Right cardiac atrium (tissue), 5 donors: ENCODE data around the gene RTL9. TPM values are rescaled to one million over a fixed set of nuclear protein-coding genes. Genes with fewer than 3 reads are reported as not detected.

Experiments
- ATAC-seq, 2 donors: fragments of 200-7000 bp; cut with Tn5 transposase; one replicate each; pipeline versions ENCODE4 v1.8.0 to v1.9.1; 2020; ENCODE audit warnings: moderate library complexity in 2 of 2, mild to moderate bottlenecking in 1 of 2
- DNase-seq, 3 donors: peaks; one replicate each; pipeline ENCODE4 v3.0.0-alpha.2; 2020
- H3K27ac ChIP-seq: one replicate; pipeline ENCODE4 v1.5.1; 2013; ENCODE audit warnings: mild to moderate bottlenecking, low read length, control low read depth, moderate library complexity
- H3K27me3 ChIP-seq: one replicate; pipeline ENCODE4 v1.6.1; 2013; ENCODE audit not compliant: control insufficient read depth, insufficient read depth
- H3K4me1 ChIP-seq: one replicate; pipeline ENCODE4 v1.6.1; 2013; ENCODE audit warnings: low read length; ENCODE audit not compliant: control insufficient read depth, insufficient read depth
- H3K4me3 ChIP-seq: one replicate; pipeline ENCODE4 v1.5.1; 2013; ENCODE audit warnings: low read length, control low read depth
- H3K9me3 ChIP-seq: one replicate; pipeline ENCODE4 v1.6.1; 2013; ENCODE audit warnings: low read length; ENCODE audit not compliant: control insufficient read depth
- WGBS: extraction: QIAGEN DNeasy Blood & Tissue Kit; methylation state at CpG from one replicate; pipeline ENCODE4 v1.1.7; 2013; 5-methylcytosine and 5-hydroxymethylcytosine counted together
- intact Hi-C, 4 donors: fragments of 100-400 bp; cut with DNase I; formaldehyde crosslinking; loops; one replicate each; pipeline versions ENCODE4 v1.11.0 to v1.14.0; 2022 to 2023
- polyA plus RNA-seq: library from polyadenylated mRNA; stranded (reverse); fragments of 200-250 nt; gene quantifications from one replicate; pipeline ENCODE4 v1.2.3, GENCODE V29; 2013
- total RNA-seq, 4 donors: library from RNA; stranded (reverse); fragmentation: NEBNext Ultra II Directional; extraction: Animal tissue kit (Norgen Biotek cat#: 25700); gene quantifications; one replicate each; pipeline ENCODE4 v1.2.1, GENCODE V29; 2021
- donor health status: healthy with polysubstance abuse.
- donor health status: DM: no; HTN: yes; CAD: no.
- donor health status: DM: no; HTN: no; CAD: no.
- donor health status: DM: no; HTN: yes; CAD: no; lungs with severe emphysema.
- donor health status: DM: yes; HTN: yes; CAD: no.

The RTL9 gene
- total and polyA plus RNA-seq, 5 donors = 0.20 to 0.64 (median 0.37) TPM

DNA sequence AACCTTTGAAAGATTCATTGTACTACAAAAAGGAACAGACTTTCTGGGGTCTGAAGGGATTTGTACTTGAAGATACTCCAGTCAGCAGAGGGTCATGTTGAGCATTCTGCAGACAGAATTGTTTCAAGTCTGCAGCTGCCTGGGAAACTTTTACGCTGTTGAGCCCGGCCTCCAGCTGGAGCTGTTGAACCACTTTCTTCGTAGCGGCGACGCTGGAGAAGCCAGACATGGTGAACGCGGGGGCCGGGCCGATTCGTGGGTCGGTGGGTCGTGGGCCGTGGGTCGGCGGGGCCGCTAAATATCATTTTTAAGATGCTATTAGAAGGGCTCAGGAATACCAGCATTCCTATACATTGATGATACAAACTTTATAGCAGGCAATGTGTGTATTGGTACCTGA is 12.0 kb upstream of the RTL9 start:
- WGBS = 43% methylated on average over 17 of the region's 17 CpGs
- peak in 2 of 3 donors; percentile 22 to 59 for DNase-seq

DNA sequence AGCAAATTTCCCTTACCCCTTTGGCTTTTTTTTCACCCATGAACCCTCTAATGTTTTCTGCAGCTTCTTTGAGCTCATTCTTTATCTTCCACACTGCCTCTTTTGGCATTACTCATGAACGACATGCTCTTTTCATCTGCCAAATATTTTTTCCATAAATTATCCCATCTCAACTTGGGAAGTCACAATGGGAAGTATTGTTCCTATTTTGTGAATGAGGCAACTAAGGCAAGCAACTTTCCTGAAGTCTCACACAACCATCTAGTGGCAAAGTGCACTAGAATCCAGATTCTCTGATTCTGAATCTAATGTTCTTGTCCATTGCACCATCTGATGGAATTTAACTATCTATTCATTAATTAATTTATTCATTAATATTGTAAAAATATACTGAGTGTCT is 625 bp downstream of the RTL9 start:
- Histone ChIP-seq H3K4me1 (no peaks in the 10 kb centered on the region), H3K27ac (no peak overlapping the region), H3K27me3 (no peaks in the 10 kb centered on the region), H3K9me3 (no peaks in the 10 kb centered on the region), H3K4me3 (no peak overlapping the region)
- WGBS = 26% methylated on average over 1 of the region's 1 CpG
- ATAC-seq (no peak), DNase-seq (no peak)
- intact Hi-C loops = no loop called here

More for the DNA sequence above, 12.0 kb upstream of the RTL9 start:
- no peak for ATAC-seq
- Histone ChIP-seq H3K4me3 (no peak overlapping the region), H3K27ac (no peak overlapping the region), H3K4me1 (no peaks in the 10 kb centered on the region), H3K27me3 (no peaks in the 10 kb centered on the region), H3K9me3 (no peaks in the 10 kb centered on the region)
- intact Hi-C loops = no loop called here

DNA sequence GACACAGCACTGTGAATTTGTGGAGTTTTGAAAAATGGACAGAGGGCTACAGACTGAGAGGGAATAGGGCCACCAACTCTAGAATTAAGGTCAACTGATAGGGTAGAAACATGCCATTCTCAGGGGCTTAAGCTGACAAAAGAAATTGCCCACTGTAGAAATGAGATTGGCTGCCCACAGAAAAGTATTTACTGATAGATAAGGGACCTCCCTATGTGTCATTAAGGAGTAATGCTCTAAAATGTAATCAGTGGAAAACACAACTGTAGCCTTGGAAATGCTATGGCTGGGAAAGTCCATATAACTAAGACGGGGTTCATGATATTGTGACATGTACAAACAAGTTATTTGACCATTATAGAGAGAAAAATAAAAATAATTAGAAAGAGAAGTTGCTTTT is 4.6 kb downstream of the RTL9 start:
- 86% methylated on average over 1 of the region's 1 CpG for WGBS
- no peaks in the 10 kb centered on the region for H3K4me1 ChIP-seq
- no peaks in the 10 kb centered on the region for H3K27me3 ChIP-seq
- no peaks in the 10 kb centered on the region for H3K9me3 ChIP-seq
- no peak overlapping the region for H3K4me3 ChIP-seq
- ATAC-seq (no peak), DNase-seq (no peak)
- intact Hi-C loops = no loop called here
- H3K27ac ChIP-seq = no peak overlapping the region

DNA sequence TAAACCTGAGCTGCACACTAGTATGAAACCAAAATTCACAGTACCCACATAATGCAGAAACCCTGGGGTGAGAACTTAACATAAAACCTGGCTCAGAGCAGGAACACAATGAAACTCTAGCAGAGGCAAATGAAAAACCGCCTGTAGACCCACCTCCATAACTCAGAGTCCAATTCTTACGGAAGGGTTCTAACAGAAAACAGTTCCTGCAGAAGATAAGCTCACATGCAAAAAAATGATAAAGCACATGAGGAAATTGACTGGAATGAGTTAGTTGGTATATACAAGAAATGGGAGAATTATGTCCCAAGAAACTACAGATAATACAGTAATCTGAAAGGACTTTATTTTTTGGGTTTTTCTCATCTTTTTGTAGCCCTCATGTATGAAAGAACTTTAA is 14.7 kb downstream of the RTL9 start:
- intact Hi-C loops = no loop called here

DNA sequence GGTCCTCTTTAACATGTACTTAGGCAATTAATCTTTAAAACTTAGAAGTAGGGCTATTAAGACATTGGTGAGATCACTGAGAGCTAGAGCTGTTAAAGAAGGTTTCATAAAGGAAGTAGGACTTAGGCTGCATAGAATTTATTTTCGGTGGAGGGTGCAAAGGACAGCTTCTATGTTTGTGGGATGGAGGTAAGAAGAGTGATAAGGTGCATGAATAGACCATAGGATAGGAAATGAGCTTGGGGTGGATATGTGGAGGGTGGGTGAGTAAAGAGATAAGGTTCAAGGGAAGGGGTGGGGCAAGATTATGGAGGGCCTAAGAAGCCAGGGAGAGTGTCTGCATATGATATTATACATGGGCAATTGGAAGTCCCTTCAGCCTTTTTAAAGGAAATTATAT is 15.9 kb downstream of the RTL9 start:
- 69% methylated on average over 1 of the region's 1 CpG for WGBS
- no peaks in the 10 kb centered on the region for H3K27me3 ChIP-seq
- no peak overlapping the region for H3K4me3 ChIP-seq
- H3K9me3 ChIP-seq = no peaks in the 10 kb centered on the region
- H3K4me1 ChIP-seq = no peaks in the 10 kb centered on the region
- no peak for ATAC-seq
- no peak for DNase-seq
- intact Hi-C loops = no loop called here
- H3K27ac ChIP-seq = no peak overlapping the region

More for the DNA sequence above, 14.7 kb downstream of the RTL9 start:
- WGBS = 45% methylated on average over 2 of the region's 2 CpGs
- ATAC-seq = no peak
- no peaks in the 10 kb centered on the region for H3K27me3 ChIP-seq
- H3K9me3 ChIP-seq = no peaks in the 10 kb centered on the region
- DNase-seq = no peak
- H3K4me1 ChIP-seq = no peaks in the 10 kb centered on the region
- H3K4me3 ChIP-seq = no peak overlapping the region
- no peak overlapping the region for H3K27ac ChIP-seq

DNA sequence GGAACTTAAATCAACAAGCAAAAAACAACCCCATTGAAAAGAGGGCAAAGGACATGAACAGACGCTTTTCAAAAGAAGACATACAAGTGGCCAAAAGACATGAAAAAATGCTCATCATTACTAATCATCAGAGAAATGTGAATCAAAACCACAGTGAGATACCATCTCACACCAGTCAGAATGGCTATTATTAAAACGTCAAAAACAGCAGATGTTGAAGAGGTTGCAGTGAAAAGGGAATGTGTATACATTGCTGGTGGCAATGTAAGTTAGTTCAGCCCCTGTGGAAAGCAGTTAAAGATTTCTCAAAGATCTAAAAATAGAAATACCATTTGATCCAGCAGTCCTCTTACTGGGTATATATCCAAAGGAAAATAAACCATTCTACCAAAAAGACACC is 22.6 kb downstream of the RTL9 start:
- Histone ChIP-seq H3K4me1 (no peaks in the 10 kb centered on the region), H3K4me3 (no peak overlapping the region), H3K27ac (no peak overlapping the region), H3K9me3 (no peaks in the 10 kb centered on the region), H3K27me3 (no peaks in the 10 kb centered on the region)
- intact Hi-C loops = no loop called here
- DNase-seq = no peak
- WGBS = 61% methylated on average over 2 of the region's 2 CpGs
- ATAC-seq = no peak

DNA sequence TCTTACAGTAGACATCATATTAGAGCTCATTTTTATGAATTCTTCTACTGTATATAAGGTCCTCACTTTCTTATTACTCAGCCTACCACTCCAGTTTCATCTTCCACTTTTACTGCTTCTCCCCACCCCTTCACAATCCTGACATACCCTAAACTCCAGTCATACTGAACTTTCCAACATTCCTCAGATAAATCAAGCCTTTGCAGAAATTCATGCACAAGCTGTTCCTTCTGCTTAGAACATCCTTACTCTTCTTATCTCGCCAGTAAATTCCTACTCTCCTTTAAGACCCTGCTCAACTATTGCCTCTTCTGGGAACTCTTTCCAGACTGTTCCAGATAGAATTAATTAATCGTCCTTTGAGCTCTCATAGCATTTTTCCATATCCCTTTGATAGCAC is 24.8 kb downstream of the RTL9 start:
- H3K9me3 ChIP-seq = no peaks in the 10 kb centered on the region
- intact Hi-C loops = no loop called here
- H3K27me3 ChIP-seq = no peaks in the 10 kb centered on the region
- DNase-seq = no peak
- H3K27ac ChIP-seq = no peak overlapping the region
- no peaks in the 10 kb centered on the region for H3K4me1 ChIP-seq
- H3K4me3 ChIP-seq = no peak overlapping the region
- ATAC-seq = peak; percentile 35 to 54
- 43% methylated on average over 2 of the region's 2 CpGs for WGBS

DNA sequence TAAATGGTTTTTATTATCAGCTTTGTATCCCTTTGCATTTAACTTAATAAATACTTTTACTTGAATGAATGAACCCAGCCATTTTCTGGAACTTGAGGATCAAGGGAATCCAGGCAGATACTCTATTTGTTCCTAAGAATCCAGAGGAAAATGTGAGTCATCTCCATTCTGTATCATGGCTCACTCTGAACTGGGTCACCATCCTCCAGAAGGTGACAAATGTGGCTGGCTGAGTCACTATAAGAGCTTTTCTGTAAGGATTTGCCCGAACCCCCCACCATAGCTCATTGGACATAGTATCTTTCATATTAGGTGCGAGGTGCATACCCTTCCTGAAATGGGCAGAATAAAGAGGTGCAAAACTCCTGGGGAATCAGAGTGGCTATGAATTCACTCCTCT is 25.8 kb downstream of the RTL9 start:
- Histone ChIP-seq H3K27me3 (no peaks in the 10 kb centered on the region), H3K4me1 (no peaks in the 10 kb centered on the region), H3K9me3 (no peaks in the 10 kb centered on the region), H3K27ac (no peak overlapping the region), H3K4me3 (no peak overlapping the region)
- no peak for DNase-seq
- no peak for ATAC-seq
- intact Hi-C loops = no loop called here
- WGBS = 95% methylated on average over 2 of the region's 2 CpGs

DNA sequence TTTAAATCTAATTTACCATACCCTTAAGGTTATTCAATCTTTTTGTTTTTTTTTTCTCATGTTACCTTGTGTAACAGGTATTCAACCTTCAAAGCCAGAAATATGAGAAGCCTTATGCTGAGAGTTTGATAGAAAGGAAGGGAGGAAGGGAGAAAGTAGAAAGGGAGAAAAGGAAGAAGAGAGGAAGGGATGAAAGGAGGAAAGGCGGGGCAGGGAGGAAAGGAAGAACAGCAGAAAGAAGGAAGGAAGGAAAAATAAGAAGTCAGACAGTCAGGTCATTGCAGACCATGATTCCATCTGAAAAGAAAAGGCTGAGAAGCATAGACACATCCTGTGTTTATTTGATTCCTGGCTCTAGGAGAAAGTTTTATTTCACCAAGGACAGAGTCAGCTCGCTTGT is 30.9 kb downstream of the RTL9 start:
- DNase-seq = no peak
- 84% methylated on average over 2 of the region's 2 CpGs for WGBS
- intact Hi-C loops = no loop called here
- Histone ChIP-seq H3K4me1 (no peaks in the 10 kb centered on the region), H3K27ac (no peak overlapping the region), H3K4me3 (no peak overlapping the region), H3K9me3 (no peaks in the 10 kb centered on the region), H3K27me3 (no peaks in the 10 kb centered on the region)
- ATAC-seq = no peak

DNA sequence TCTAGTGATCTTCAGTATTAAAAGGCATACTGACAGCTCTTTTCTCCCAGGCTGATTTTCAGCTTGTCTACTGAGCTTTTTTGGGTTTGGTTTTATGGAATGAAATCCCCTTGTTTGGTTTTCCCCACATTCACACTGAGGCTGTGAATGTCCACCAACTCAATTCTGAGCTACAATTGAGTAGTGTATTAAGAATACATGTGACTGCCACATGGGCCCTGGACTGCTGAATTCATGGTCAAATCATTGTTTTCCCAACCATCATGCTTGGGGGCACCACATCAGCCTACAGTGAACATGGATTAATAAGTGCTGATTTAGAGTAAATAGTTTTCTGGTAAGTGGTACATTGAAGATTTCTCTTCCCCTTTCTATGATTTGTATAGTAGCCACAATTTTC is 32.4 kb downstream of the RTL9 start:
- no peaks in the 10 kb centered on the region for H3K9me3 ChIP-seq
- no peaks in the 10 kb centered on the region for H3K27me3 ChIP-seq
- H3K4me3 ChIP-seq = no peak overlapping the region
- ATAC-seq (no peak), DNase-seq (no peak)
- intact Hi-C loops = no loop called here
- H3K4me1 ChIP-seq = no peaks in the 10 kb centered on the region
- H3K27ac ChIP-seq = no peak overlapping the region

DNA sequence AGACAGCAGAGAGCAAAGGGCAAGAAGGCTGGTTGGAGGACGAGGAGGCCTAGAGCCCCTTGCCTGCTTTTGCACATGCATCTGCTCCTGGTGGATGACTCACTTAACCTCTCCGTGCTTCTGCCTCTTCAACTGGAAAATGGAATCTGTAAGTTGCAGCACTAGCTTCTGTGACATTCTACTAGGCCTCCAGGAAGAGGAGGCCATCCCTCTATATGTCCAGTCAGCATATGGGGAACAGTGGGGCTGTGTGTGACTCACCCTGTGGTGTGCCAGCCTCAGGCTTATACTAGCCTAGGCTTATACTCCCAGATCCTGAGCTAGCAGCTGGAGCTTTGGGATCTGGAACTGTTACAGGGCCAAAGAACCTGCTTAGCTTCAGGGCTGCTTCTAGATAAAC is 36.0 kb downstream of the RTL9 start:
- no peak for ATAC-seq

DNA sequence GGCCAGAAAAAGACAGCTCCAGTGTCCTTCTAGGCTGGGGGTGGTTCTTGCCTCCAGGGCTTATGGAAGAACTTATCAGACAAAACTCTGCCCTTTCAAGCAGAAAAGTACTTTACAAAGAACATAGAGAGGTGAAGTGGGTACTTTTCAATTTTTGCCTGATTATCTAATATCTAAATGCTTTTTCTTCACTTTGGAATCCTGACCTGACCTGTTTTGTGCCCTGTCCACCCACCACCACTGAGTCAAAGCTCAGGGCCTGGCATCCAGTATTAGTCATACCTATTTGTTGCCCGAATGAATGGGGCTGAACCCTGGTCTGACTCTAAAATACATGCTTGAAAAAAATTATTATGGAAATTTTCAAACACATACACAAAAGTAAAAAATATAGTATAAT is 37.2 kb downstream of the RTL9 start:
- 93% methylated on average over 1 of the region's 1 CpG for WGBS
- intact Hi-C loops = no loop called here
- DNase-seq (no peak), ATAC-seq (no peak)
- no peak overlapping the region for H3K4me3 ChIP-seq
- H3K4me1 ChIP-seq = no peaks in the 10 kb centered on the region
- no peaks in the 10 kb centered on the region for H3K9me3 ChIP-seq
- H3K27me3 ChIP-seq = no peaks in the 10 kb centered on the region
- no peak overlapping the region for H3K27ac ChIP-seq

More for the DNA sequence above, 36.0 kb downstream of the RTL9 start:
- Histone ChIP-seq H3K9me3 (no peaks in the 10 kb centered on the region), H3K4me3 (no peak overlapping the region), H3K27ac (no peak overlapping the region), H3K4me1 (no peaks in the 10 kb centered on the region), H3K27me3 (no peaks in the 10 kb centered on the region)
- DNase-seq = no peak
- intact Hi-C loops = no loop called here
- 93% methylated on average over 2 of the region's 2 CpGs for WGBS
